Measurements from ENCODE around the gene ARHGAP32.
"Not testable (repeated sequence)": the region's sequence is repeated elsewhere in the genome, so short reads cannot be mapped to it uniquely, and the experiment has no call there.

Gene ARHGAP32

DNA sequence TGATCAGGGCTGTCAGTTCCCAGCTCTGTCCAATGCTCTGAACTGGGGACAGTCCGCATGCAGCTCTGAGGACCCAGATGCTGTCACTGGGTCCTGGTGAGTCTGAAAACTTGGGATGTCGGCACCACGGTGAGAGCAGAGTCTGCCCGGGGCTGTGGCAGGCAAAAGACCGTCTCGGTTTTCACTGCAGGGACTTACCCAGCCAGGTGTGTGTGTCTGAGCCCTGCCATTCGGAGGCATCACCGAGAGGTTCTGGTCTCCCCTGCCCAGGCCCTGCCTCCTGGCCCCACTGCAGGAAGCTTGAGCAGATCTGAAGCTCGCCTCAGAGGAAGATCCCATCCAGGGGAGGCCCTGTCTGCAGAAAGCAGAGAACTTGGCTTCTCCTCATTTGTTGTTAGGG lies 254.6 kb downstream of the ARHGAP32 start:
- in situ Hi-C loops (cut with HindIII; ENCODE audit: low sequenced_read_pairs), result loop anchor here (5.0 kb wide), 1 partner anchor 45 kb away; the partner anchor contains the start of gene KCNJ5

GRCh38 chr11:128936606-128937251 lies 255.4 kb downstream of the ARHGAP32 start:
- in situ Hi-C loops (cut with HindIII; ENCODE audit: low sequenced_read_pairs), result loop anchor here (5.0 kb wide), 1 partner anchor 44 kb away; the partner anchor contains the start of gene KCNJ5

GRCh38 chr11:128934926-128935325 lies 257.2 kb downstream of the ARHGAP32 start:
- in situ Hi-C loops (cut with HindIII; ENCODE audit: low sequenced_read_pairs), result loop anchor here (5.0 kb wide), 1 partner anchor 43 kb away; the partner anchor contains the start of gene KCNJ5

DNA sequence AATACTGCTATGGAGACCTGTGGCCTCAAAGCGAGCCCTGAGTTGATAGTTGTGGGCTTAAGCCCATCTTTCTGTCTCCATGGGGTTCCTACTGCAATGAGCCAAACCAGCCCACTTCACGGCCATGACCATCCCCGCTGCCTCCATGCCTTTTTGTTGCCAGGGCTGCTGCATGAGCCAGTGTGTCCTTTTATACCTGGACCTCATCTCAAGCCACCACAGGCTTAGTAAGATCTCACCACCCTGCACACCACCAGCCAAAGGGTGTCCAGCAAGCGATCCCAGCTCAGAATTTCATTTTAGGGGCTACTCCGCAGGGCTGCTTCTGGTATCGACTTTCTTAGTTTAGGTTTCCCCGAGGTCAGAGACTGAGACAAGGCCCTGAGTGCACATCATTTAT lies 257.8 kb downstream of the ARHGAP32 start:
- in situ Hi-C loops (cut with HindIII; ENCODE audit: low sequenced_read_pairs), result no loop called here

GRCh38 chr11:128933481-128934178 lies 258.5 kb downstream of the ARHGAP32 start:
- in situ Hi-C loops (cut with HindIII; ENCODE audit: low sequenced_read_pairs), result no loop called here

DNA sequence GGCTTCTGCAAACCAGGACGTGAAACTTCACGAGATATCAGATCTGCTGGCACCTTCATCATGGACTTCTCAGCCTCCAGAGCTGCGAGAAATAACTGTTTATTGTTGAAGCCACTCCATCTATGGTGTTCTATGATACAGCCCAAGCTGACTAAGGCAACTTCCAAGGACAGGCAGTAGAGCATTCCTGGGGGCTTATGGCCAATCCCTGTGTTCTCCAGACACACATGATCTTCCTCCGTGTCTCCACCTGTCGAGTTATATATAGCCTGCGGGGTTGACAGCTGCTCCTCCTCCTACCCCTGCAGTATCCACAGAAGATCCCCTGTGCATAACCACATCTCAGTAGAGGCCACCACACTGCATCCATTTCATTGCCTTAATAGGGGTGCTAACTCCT lies 260.5 kb downstream of the ARHGAP32 start:
- in situ Hi-C loops (cut with HindIII; ENCODE audit: low sequenced_read_pairs), result no loop called here

GRCh38 chr11:128931066-128931465 lies 261.1 kb downstream of the ARHGAP32 start:
- in situ Hi-C loops (cut with HindIII; ENCODE audit: low sequenced_read_pairs), result no loop called here

- in situ Hi-C loops (cut with HindIII; ENCODE audit: low sequenced_read_pairs), result no loop called here
Observed at GRCh38 chr11:128929991-128930390, 262.1 kb downstream of the ARHGAP32 start.

- in situ Hi-C loops (cut with HindIII; ENCODE audit: low sequenced_read_pairs), result no loop called here
Observed at GRCh38 chr11:128929468-128929867, 262.7 kb downstream of the ARHGAP32 start.

DNA sequence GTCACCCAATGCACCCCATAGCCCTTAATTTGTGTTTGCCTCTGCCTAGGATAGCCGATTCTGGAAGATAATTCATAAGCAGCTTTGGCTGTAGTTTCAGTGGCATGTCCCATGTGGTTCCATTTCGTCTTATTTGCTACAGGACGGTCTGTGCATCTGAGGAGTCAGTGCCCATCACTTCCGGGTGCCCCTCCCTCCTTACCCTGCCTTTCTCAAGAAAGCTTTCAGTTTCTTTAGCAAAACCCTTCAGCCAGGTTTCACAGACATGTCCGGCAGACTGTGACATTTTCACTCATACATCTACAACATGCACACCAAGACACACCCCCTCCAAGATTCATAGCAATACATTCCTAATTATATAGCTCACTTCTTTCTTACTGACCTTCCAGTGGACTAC lies 263.7 kb downstream of the ARHGAP32 start:
- in situ Hi-C loops (cut with HindIII; ENCODE audit: low sequenced_read_pairs), result no loop called here

DNA sequence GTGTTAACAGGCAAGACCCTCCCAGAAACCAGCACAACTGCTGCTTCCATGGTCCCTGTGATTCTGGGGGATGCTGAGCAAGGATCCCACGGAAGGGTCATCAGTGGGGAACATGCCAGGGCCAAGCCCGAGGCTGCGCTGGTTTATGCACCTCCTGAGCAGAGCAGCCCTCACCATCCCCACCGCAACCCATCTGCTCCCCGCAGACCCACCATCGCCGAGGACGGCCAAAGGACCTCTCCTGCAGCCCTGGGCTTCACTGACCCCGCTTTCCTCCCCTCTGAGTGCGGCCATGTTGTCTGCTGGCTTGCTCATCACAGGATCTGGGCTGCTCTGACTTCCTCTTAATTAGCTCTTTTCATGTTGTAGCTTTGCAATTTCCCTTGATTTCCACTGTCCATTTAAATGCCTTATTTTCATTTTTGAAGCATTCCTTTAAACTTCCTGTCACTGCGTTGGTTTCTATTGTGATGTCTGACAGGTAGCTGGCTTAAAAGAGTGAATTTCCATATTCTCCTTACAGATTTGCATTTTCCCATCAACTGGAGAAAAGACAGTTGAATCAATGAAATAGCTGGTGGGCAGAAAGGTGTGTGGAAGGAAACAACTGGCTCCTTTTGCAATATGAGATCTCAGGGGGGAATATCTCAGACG lies 264.3 kb downstream of the ARHGAP32 start:
- in situ Hi-C loops (cut with HindIII; ENCODE audit: low sequenced_read_pairs), result no loop called here

DNA sequence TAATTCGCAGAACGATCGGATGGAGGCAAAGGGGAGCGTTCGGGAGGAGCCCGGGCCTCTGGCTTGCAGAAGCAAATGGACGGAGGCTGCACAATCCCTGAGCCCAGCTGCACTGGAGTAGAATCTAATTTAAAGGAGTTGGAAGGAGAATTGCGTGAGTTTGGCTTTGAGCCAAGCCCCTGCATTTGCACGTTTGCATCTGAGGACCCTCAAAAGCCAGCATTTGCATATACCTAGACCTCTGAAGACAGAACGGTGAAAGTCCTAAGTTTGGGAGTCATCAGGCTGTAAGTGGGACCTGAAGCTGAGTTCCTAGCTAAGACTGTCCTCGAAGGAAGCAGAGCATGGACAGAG lies 265.0 kb downstream of the ARHGAP32 start:
- in situ Hi-C loops (cut with HindIII; ENCODE audit: low sequenced_read_pairs), result no loop called here

DNA sequence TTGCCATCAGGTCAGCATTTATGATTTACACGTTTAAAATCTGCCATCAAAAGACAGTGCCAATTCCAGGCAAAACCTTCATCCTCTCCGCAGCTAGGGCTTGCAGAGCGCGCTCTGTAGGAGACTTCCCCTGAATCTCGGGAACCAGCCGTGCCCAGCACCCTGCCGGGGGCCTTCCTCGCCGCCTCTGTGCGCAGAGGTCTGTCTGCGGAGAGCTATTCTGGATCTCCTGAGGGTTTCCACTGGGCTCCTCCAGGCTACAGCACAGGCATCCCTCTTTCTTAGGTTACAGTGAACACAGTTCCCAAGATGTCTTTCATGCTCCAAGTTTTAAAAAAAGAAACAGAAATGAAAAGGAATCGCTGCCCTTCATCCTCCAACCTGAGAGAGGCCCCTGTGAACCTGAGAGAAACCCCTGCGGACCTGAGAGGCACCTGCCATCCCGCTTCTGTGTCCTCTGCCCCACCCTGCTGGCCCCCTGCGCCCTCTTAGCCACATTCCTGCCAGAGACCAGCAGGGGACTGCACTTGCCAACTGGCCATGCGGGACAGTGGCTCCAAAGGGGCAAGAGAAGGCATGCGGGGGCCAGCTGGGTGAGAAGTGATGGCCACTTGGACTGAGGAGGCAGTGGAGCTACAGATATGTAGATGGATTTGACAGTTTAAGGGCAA lies 265.6 kb downstream of the ARHGAP32 start:
- in situ Hi-C loops (cut with HindIII; ENCODE audit: low sequenced_read_pairs), result no loop called here

DNA sequence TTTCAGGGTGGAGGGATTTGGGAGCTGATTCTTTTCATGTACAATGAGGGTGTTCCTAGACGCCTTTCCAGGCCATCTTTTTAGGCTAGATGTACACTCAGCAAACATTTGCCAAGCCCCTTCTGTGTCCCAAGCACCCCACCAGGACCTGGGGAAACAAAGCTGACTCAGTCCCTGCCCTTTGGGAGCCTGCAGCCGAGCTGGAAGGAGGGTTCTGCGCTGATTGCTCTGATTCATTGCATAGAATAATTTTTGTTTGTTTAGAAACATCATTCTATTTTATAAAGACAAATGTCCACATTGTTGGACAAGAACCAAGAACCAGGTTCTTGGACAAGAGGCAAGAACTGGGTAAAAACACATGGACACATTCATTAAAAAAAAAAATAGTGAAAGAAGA lies 266.1 kb downstream of the ARHGAP32 start:
- in situ Hi-C loops (cut with HindIII; ENCODE audit: low sequenced_read_pairs), result no loop called here

- in situ Hi-C loops (cut with HindIII; ENCODE audit: low sequenced_read_pairs), result no loop called here
Observed at GRCh38 chr11:128925250-128925600, 266.9 kb downstream of the ARHGAP32 start.

- in situ Hi-C loops (cut with HindIII; ENCODE audit: low sequenced_read_pairs), result no loop called here
Observed at GRCh38 chr11:128924510-128925249, 267.4 kb downstream of the ARHGAP32 start.

DNA sequence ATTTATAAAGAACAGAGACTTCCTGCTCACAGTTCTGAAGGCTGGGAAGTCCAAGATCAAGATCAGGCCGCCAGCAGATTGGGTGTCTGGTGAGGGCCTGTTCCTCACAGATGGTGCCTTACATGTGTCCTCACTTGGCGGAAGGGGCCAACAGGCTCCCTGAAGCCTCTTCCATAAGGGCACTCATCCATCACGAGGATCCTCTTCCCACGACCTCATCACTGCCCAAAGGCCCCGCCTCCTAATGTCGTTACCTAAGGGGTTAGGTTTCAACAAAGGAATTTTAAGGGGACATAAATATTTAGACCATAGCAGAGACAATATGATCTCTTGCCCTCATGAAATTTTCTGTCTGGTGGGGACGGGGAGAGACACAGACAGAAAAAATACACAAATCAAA lies 268.0 kb downstream of the ARHGAP32 start:
- in situ Hi-C loops (cut with HindIII; ENCODE audit: low sequenced_read_pairs), result no loop called here

- in situ Hi-C loops (cut with HindIII; ENCODE audit: low sequenced_read_pairs), result no loop called here
Observed at GRCh38 chr11:128921793-128922192, 270.3 kb downstream of the ARHGAP32 start.

GRCh38 chr11:128920666-128921065 lies 271.5 kb downstream of the ARHGAP32 start:
- in situ Hi-C loops (cut with HindIII; ENCODE audit: low sequenced_read_pairs), result no loop called here

- in situ Hi-C loops (cut with HindIII; ENCODE audit: low sequenced_read_pairs), result not testable (repeated sequence)
Observed at GRCh38 chr11:128919635-128920034, 272.5 kb downstream of the ARHGAP32 start.

DNA sequence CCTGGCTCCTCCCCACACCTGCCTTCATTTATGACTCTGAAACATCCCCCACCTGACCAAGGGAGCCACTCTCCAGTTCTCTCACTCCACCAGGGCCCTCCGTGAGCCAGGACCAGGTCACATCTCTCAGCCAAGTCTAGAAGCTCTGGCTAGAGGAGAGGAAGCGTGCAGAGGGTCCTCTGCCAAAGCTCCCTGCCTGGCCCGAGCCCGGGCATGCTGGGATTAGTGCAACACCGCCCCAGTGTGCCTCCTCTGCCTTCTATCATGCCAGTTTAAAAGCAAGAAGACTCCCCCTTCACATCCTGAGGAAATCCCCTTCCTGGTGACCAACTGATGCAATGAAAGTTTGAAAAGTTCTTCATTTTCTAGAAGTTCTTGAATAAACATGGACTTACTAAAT lies 272.9 kb downstream of the ARHGAP32 start:
- in situ Hi-C loops (cut with HindIII; ENCODE audit: low sequenced_read_pairs), result no loop called here

All from DLD1 (cell line).